DMS53 treated with DMSO at 0.1 percent for 48 hours (cell line): ENCODE results near the gene HOXC12.

ENCODE experiments used
- DNase-seq: peaks from one replicate; lab custom pipeline; 2025; ENCODE audit not compliant: unreplicated experiment; lab: John Stamatoyannopoulos, UW

Gene HOXC12

GRCh38 chr12:53955776-53956250 lies 1.1 kb downstream of the HOXC12 start:
- no peak for DNase-seq

- DNase-seq, result no peak
Observed at GRCh38 chr12:53956251-53956887, 1.7 kb downstream of the HOXC12 start.

DNA sequence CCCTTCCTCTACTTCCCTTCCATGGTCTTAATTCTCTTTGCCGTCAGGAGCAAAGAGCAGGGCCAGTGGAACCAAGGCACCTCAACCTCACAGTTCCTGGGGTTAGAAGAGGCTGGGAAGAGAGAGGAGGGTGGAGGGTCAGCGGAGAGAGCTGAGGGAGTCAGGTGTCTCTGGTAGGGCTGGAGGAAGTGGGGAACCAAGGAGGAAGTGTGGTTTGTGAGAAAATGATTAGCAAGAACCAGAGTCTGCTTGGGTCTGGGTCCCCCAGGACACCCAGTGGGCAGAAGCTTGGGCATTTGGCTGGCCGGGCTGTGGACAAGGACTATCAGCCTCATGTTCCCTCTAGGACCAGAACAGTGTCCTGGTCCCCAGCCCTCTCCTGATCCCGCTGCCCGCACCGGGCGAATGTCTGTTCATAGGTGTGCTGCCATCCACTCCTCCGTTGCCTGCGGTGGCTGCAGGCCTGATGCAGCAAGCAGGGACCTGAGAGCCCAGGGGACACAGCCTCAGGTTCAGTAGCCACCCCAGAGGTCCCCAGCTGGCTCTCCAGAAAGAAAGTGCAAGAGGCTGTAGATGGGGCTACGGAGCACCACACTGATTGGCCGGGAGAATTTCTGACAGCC lies 2.3 kb downstream of the HOXC12 start:
- DNase-seq, result no peak

- no peak for DNase-seq
Observed at GRCh38 chr12:53958128-53958527, 3.4 kb downstream of the HOXC12 start.

- DNase-seq, result no peak
Observed at GRCh38 chr12:53959314-53959713, 4.6 kb downstream of the HOXC12 start.

DNA sequence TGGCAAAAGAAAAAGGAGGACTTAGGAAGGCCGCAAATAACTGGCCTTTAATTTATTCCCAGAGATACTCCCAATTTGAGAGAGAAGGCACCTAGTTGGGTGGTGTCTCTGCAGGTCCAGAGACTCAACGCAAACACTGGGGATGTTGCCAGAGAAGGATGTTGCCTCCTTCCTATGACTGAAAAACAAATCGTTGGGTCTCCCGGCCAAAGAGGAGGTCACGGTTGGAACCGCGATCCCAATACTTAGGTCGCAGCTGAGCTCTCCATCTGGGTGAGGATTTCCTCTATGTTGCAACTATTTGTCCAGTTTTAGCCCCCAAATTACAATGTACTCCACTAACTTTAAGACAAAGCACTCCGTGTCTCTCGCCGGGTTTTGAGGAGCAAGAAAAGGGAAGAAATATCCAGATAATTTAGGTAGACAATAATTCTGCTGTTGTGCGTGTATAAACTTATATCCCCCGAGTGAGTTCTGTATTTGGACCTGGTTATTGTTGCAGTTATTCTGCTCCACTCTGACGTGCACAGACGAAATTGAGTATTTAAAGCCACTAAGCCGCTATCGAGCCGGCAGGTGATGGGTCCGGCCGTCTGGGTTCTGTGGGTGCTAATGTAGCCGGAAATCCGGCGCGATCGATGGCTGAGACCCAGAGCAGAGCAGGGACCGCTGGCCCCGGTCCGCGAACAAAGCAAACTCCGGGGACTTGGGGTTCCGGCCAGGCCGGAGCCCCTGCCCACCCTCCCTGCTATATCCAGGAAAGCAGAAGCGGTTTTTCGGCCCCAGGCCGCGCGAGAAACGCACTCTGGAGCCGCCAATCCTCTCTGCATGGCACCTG lies 5.7 kb downstream of the HOXC12 start:
- no peak for DNase-seq

GRCh38 chr12:53961025-53961761 lies 6.5 kb downstream of the HOXC12 start:
- DNase-seq, result no peak

- no peak for DNase-seq
Observed at GRCh38 chr12:53963005-53963404, 8.3 kb downstream of the HOXC12 start.

DNA sequence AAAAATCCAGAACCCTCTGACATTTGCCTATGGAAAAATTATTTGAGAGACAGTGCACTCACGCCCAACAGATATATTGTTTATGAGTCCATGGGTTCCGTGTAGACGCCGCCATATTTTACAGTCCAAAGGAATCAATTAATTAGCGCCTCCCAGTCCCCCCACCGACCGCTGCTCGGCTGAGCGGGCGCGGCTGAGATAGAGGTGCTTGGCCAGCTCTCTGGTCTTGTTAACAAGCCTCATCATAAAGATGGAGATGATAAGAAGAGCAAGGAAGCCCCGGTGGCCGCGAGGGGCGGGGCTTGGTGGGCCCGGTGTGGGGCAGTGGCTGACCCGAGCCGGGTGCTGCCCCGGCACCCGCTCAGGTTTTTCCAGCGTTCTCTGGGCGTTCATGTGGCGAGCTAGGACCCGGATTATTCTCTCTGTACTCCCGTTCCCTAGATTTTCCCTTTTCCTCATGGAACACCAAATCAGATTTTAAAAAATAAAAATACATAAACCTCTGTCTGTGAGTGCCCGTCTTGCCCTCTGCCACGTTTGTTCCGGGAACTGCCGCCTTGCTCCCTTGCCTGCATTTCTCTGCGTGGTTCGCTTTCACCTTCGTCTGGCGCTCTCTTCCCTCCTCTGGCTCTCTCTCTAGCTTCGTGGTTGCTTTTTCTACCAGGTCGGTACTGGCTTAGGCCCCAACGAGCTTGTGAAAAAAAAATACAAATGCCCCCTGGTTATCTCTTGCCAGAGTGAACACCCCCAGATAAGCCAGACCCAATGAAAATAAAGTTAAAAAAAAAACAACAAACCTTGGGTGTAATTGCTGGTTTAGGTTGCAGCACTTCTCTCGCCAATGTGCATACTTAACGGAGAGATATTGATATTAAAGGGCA lies 9.0 kb downstream of the HOXC12 start:
- DNase-seq, result no peak

- no peak for DNase-seq
Observed at GRCh38 chr12:53964315-53964713, 9.6 kb downstream of the HOXC12 start.

GRCh38 chr12:53965281-53966084 lies 10.8 kb downstream of the HOXC12 start:
- DNase-seq, result no peak

DNA sequence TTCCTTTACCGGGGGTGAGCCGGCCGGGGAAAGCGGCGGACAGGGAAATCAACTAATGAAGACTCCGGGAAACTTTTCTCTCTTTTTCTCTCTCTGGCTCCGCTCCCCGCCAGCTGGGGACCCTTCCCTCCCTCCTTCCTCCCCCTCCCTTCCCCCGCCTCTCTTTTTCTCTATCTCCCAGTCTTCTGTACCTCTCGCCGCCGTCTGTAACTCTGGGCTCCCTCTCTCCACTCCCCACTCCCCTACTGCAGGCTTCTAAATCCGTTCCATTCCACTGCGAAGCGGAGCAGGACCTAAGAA lies 11.3 kb downstream of the HOXC12 start:
- DNase-seq, result no peak

- DNase-seq, result no peak
Observed at GRCh38 chr12:53966385-53967133, 11.9 kb downstream of the HOXC12 start.

DNA sequence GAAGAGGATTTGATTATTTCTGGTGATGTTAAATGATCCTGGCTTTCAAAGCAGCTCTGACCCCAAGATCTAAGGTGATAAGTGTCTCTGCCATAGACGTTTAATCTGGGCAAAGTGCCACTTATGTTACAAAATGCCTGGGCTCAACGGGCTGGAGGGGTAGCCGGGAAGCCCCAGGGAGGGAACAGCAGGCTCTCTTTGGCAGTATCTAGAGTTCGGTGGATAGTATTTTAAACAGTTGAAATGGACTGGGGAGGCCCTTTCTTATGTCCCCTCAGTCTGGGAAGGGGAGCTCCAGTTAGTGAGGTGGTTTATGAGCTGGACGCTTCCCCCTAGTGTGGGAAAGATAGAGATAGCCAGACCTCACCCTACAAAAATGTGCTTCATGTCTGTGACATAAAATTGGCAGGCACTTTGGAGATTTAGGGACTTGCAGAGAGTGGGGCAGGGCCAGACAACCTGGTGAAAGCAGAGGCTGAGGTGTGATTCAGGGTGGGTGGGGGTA lies 12.8 kb downstream of the HOXC12 start:
- DNase-seq, result no peak

DNA sequence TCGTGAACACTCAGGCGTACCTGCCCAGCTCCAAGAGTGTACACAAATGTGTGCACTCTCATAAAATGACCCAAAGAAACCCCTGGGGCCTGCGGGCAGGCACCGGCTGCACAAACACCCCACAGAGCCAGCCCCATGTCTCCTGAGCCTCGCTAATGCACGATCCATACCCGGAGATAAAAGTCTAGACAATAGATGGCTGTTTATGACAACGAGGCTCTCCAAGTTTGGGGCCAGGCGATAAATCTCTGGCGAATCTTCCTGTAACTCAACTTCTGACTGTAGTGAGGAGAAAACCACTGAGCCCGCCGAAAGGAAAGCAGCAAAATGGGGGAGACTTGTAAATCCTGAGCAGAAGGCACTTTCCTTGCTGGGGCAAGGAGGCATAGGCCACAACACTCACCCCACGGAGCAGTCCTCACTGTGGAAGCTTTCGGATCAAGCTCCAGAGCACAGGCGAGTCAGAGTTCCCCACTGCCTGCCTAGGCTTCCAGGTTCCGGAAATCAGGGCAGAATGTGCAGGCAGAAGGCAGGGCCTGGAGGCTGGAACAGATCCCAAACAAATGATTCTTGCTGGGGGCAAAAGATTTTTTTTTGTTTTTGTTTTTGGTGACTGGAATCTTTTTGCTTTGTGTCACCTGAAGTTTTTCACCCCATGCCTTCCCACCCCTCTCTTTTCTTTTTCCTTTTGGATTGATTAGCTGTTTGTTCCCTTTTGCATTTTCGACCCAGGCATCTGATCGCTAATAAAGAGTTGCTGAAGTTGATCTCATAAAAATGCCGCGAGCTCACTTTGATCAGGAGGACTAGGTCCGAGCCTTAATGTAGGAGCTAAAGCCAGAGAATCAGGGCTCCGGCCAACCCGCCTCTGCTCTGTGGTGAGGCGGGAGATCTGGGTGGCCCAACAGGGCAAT lies 13.8 kb downstream of the HOXC12 start:
- no peak for DNase-seq

DNA sequence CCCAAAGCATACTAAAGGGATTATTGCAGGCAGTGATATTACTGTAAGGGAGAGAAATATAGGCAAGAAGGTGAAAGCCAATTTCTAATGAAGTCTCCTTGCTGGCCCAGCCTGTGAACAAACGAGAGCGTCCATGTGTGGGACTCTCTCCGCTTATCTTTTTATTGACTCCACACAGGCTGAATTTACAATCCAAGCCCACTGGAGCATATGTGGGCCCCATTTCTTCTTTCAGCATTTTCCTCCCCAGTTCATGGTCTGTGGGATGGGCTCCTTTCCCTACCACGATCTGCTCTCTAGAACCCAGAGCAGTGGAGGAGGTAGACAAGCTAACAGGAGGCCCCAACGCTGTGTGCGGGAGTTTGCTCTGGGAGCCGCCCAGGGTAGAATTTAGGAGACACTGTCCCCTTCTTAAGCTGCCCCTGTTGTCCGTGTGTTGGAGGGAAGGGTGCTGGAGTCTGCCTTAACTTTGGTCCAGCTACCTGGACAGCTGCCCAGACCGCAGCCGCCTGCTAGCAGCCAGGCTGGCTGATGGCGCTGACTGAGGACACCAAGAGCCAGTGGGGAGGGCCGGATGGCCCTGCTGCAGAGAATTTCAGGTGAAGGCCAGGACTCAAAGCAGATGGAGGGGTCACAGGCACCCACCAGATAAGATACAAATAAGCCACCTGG lies 15.0 kb downstream of the HOXC12 start:
- DNase-seq, result no peak

GRCh38 chr12:53970451-53970850 lies 15.7 kb downstream of the HOXC12 start:
- DNase-seq, result no peak
